ENCODE data around the gene MYO16.

DNA sequence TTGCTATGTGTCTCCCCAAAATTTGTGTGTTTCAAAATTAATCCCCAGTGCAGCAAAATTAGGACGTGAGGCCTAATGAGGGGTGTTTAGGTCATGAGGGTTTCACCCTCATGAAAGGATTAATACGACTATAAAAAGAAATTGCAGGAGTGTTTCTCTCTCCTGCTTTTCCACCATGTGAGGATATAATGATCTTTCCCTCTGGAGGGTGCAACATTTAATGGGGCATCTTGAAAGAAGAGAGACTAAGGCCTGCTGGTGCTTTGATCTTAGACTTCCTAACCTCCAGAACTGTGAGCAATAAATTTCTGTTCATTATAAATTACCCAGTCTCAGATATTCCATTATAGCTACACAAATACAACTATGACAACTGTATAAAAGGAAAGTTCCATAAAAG is 183.2 kb downstream of the MYO16 start:
- TF ChIP-seq, protein P1, sequence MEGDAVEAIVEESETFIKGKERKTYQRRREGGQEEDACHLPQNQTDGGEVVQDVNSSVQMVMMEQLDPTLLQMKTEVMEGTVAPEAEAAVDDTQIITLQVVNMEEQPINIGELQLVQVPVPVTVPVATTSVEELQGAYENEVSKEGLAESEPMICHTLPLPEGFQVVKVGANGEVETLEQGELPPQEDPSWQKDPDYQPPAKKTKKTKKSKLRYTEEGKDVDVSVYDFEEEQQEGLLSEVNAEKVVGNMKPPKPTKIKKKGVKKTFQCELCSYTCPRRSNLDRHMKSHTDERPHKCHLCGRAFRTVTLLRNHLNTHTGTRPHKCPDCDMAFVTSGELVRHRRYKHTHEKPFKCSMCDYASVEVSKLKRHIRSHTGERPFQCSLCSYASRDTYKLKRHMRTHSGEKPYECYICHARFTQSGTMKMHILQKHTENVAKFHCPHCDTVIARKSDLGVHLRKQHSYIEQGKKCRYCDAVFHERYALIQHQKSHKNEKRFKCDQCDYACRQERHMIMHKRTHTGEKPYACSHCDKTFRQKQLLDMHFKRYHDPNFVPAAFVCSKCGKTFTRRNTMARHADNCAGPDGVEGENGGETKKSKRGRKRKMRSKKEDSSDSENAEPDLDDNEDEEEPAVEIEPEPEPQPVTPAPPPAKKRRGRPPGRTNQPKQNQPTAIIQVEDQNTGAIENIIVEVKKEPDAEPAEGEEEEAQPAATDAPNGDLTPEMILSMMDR (IDR thresholded peaks at IDR 0.05), result no peak
- no peak for TF ChIP-seq POLR2A (IDR thresholded peaks at IDR 0.05)
